PC-9 (cell line): Measurements from ENCODE around the gene THOC1. TPM values are rescaled to one million over a fixed set of nuclear protein-coding genes. Genes with fewer than 3 reads are reported as not detected.
"Not testable (repeated sequence)": the region's sequence is repeated elsewhere in the genome, so short reads cannot be mapped to it uniquely, and the experiment has no call there.

Source experiments
- BruUV-seq: library from RNA; stranded (reverse); fragments of 400-500 nt; replicated peaks from 2 replicates; lab custom pipeline; 2021; lab: Mats Ljungman, UMichigan
- CTCF ChIA-PET: fragments of 300-600 bp; sonication (Branson Sonifier 250); formaldehyde crosslinking; loops from one replicate; lab custom pipeline; 2022; ENCODE audit warnings: antibody characterized with exemption; lab: Charles Lee
- POLR2A ChIA-PET: fragments of 300-600 bp; sonication (Branson Sonifier 250); formaldehyde crosslinking; loops from one replicate; lab custom pipeline; 2022; ENCODE audit warnings: antibody characterized with exemption; ENCODE audit not compliant: unreplicated experiment; lab: Charles Lee
- DNase-seq, 2 experiments: peaks; one replicate each; pipeline versions ENCODE4 v3.0.0 to v3.0.0-alpha.2; 2015 to 2022; ENCODE audit warnings: mixed read lengths in 1 of 2
- H2AFZ ChIP-seq: fragments of 200-600 bp; sonication (generic); 2 replicates; pipeline ENCODE4 v1.8.1; 2017; ENCODE audit warnings: antibody characterized with exemption
- H3F3A ChIP-seq: fragments of 200-600 bp; sonication (generic); 2 replicates; pipeline ENCODE4 v1.8.1; 2017; ENCODE audit warnings: antibody characterized with exemption, mild to moderate bottlenecking, low read depth; ENCODE audit not compliant: insufficient read depth
- H3K27ac ChIP-seq: fragments of 200-600 bp; sonication (generic); 2 replicates; pipeline ENCODE4 v1.6.1; 2016; ENCODE audit warnings: mixed run types
- H3K27me3 ChIP-seq: fragments of 200-600 bp; sonication (generic); 2 replicates; pipeline ENCODE4 v1.6.1; 2016; ENCODE audit warnings: low read depth, mixed run types; ENCODE audit not compliant: insufficient read depth
- H3K36me3 ChIP-seq: fragments of 200-600 bp; sonication (generic); 2 replicates; pipeline ENCODE4 v1.6.1; 2016; ENCODE audit warnings: low read depth, mixed run types
- H3K4me1 ChIP-seq: fragments of 200-600 bp; sonication (generic); replicated peaks from 2 replicates; pipeline ENCODE4 v1.6.1; 2016; ENCODE audit warnings: mixed run types; ENCODE audit not compliant: insufficient read depth
- H3K4me2 ChIP-seq: fragments of 200-600 bp; sonication (generic); 2 replicates; pipeline ENCODE4 v1.6.1; 2017; ENCODE audit warnings: mixed run types
- H3K4me3 ChIP-seq: fragments of 200-600 bp; sonication (generic); 2 replicates; pipeline ENCODE4 v1.6.1; 2016; ENCODE audit warnings: mixed run types
- H3K79me2 ChIP-seq: fragments of 200-600 bp; sonication (generic); 2 replicates; pipeline ENCODE4 v1.6.1; 2017; ENCODE audit warnings: low read depth, mixed run types
- H3K9me2 ChIP-seq: fragments of 200-600 bp; sonication (generic); 2 replicates; pipeline ENCODE4 v1.8.1; 2017; ENCODE audit warnings: mild to moderate bottlenecking; ENCODE audit not compliant: insufficient read depth
- H3K9me3 ChIP-seq: fragments of 200-600 bp; sonication (generic); 2 replicates; pipeline ENCODE4 v1.8.1; 2016; ENCODE audit warnings: low read depth; ENCODE audit not compliant: insufficient read depth
- H4K20me1 ChIP-seq: fragments of 200-600 bp; sonication (generic); 2 replicates; pipeline ENCODE4 v1.8.1; 2017; ENCODE audit not compliant: insufficient read depth
- EZH2 ChIP-seq: fragments of 200-600 bp; sonication (generic); IDR thresholded peaks from 2 replicates; pipeline ENCODE4 v1.8.0; 2017; ENCODE audit warnings: antibody characterized with exemption, low read depth
- intact Hi-C: fragments of 100-400 bp; cut with micrococcal nuclease; formaldehyde crosslinking; loops from one replicate; pipeline ENCODE4 v1.10.0; 2022; ENCODE audit not compliant: unreplicated experiment
- total RNA-seq: library from RNA; stranded (reverse); gene quantifications from 2 replicates; pipeline ENCODE4 v1.2.3, GENCODE V29; 2021
- TF ChIP-seq, protein P1 (sequence below): fragments of 200-600 bp; sonication (generic); conservative IDR thresholded peaks from 2 replicates; pipeline ENCODE4 v1.6.1; 2017; ENCODE audit warnings: mixed run types, antibody characterized with exemption, mild to moderate bottlenecking, moderate library complexity

THOC1 gene
- total RNA-seq, 1 experiment from 2014 or later, result 55.6 TPM

DNA sequence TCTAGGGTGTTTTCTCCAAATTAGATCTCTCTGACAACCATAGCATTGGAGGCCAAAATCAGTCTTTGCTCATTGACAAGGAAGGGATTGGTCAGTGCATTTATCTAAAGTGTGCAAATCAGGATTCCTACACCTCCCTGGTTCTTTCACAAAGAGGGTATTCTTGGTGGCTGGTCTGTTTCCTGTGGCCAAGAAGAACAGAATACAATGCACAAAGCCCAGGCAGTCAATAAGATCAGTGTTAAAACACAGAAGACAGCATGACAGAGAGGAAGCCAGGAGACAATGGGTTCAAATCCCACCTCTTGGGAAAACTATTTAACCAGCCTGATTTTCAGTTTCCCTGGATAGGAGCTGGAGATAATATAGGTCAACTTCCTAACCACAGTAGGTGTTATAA lies 46.1 kb upstream of the THOC1 start:
- intact Hi-C loops, result no loop called here
- Histone ChIP-seq H3K36me3 (no peaks in the 10 kb centered on the region), H3K79me2 (no peaks in the 10 kb centered on the region), H3K27me3 (peaks cover 80% of the 10 kb centered on the region), H3K4me1 (no peaks in the 10 kb centered on the region), H3K9me2 (no peaks in the 10 kb centered on the region), H4K20me1 (no peaks in the 10 kb centered on the region), H3K4me2 (no peak overlapping the region), H3K4me3 (no peak overlapping the region), H2AFZ (no peak overlapping the region), H3K9me3 (no peaks in the 10 kb centered on the region), H3K27ac (no peak overlapping the region), H3F3A (no peaks in the 10 kb centered on the region)
- ChIA-PET CTCF (no interaction called here), POLR2A (no interaction called here)
- no peak for DNase-seq
- no peak for TF ChIP-seq EZH2
- TF ChIP-seq, protein P1, sequence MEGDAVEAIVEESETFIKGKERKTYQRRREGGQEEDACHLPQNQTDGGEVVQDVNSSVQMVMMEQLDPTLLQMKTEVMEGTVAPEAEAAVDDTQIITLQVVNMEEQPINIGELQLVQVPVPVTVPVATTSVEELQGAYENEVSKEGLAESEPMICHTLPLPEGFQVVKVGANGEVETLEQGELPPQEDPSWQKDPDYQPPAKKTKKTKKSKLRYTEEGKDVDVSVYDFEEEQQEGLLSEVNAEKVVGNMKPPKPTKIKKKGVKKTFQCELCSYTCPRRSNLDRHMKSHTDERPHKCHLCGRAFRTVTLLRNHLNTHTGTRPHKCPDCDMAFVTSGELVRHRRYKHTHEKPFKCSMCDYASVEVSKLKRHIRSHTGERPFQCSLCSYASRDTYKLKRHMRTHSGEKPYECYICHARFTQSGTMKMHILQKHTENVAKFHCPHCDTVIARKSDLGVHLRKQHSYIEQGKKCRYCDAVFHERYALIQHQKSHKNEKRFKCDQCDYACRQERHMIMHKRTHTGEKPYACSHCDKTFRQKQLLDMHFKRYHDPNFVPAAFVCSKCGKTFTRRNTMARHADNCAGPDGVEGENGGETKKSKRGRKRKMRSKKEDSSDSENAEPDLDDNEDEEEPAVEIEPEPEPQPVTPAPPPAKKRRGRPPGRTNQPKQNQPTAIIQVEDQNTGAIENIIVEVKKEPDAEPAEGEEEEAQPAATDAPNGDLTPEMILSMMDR, result no peak
- BruUV-seq, result no TSS peak

DNA sequence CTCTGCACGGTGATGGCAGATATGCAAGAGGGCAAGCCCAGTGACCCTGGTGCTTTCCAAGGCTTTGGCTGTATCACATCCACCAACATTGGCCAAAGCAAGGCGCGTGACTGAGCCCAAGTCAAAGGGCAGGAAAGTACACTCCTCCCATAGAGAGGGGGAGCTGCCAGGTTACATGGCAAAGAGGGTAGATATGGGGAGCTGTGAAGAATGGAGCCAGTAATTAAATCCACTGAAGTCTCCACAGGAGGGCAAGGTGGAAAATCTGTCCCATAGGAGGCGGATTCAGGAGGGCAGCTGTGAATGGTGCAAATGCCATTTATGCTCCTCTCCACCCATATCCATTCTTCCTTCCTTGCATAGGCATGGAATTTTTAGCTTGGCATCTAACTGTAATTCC lies 44.6 kb upstream of the THOC1 start:
- Histone ChIP-seq H3K9me3 (no peaks in the 10 kb centered on the region), H4K20me1 (no peaks in the 10 kb centered on the region), H3K4me2 (no peak overlapping the region), H2AFZ (no peak overlapping the region), H3K27me3 (peaks cover 83% of the 10 kb centered on the region), H3F3A (no peaks in the 10 kb centered on the region), H3K4me3 (no peak overlapping the region), H3K4me1 (no peaks in the 10 kb centered on the region), H3K9me2 (no peaks in the 10 kb centered on the region), H3K27ac (no peak overlapping the region), H3K79me2 (no peaks in the 10 kb centered on the region), H3K36me3 (no peaks in the 10 kb centered on the region)
- ChIA-PET POLR2A (no interaction called here), CTCF (no interaction called here)
- DNase-seq, result no peak
- intact Hi-C loops, result no loop called here
- TF ChIP-seq, protein P1, result no peak
- no peak for TF ChIP-seq EZH2
- BruUV-seq, result no TSS peak

DNA sequence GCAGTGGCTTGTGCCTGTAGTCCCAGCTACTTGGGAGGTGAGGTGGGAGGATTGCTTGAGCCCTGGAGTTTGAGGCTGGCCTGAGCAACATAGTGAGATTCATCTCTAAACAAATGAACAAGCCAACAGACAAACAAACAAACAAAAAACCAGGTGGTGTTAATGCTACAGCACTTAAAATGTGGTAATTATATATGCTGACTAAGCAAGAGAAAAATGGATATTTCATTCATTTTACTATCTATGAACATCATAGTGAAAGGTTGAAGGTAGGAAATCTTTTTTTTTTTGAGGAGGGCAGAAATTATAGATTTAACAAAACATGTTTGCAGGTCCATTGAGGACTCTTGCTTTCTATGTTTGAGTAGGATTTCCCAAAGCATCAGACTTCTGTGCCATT lies 42.2 kb upstream of the THOC1 start:
- CTCF ChIA-PET, result no interaction called here
- BruUV-seq, result no TSS peak
- H3K27me3 ChIP-seq, result peaks cover 85% of the 10 kb centered on the region

GRCh38 chr18:308086-308485 lies 40.2 kb upstream of the THOC1 start:
- H3K79me2 ChIP-seq, intact Hi-C loops, H3K9me2 ChIP-seq, CTCF ChIA-PET, DNase-seq, H4K20me1 ChIP-seq, H3K9me3 ChIP-seq, H3F3A ChIP-seq, H2AFZ ChIP-seq, POLR2A ChIA-PET, H3K4me2 ChIP-seq, H3K36me3 ChIP-seq, BruUV-seq, H3K27ac ChIP-seq, H3K4me1 ChIP-seq, H3K4me3 ChIP-seq: not testable (repeated sequence)
- H3K27me3 ChIP-seq, result peaks cover 84% of the 10 kb centered on the region

More for the DNA sequence above, 42.2 kb upstream of the THOC1 start:
- H3K4me2 ChIP-seq, result no peak overlapping the region
- H3F3A ChIP-seq, result no peaks in the 10 kb centered on the region
- H3K9me2 ChIP-seq, result no peaks in the 10 kb centered on the region
- no peaks in the 10 kb centered on the region for H3K4me1 ChIP-seq
- intact Hi-C loops, result no loop called here
- H3K9me3 ChIP-seq, result no peaks in the 10 kb centered on the region
- POLR2A ChIA-PET, result no interaction called here
- no peak overlapping the region for H3K4me3 ChIP-seq
- no peaks in the 10 kb centered on the region for H4K20me1 ChIP-seq
- TF ChIP-seq, protein P1, result no peak
- no peak for TF ChIP-seq EZH2
- no peaks in the 10 kb centered on the region for H3K36me3 ChIP-seq
- no peak overlapping the region for H3K27ac ChIP-seq
- no peak for DNase-seq
- H2AFZ ChIP-seq, result no peak overlapping the region
- H3K79me2 ChIP-seq, result no peaks in the 10 kb centered on the region
